NCI-H1930 (cell line): ENCODE measurements around the gene EPHA7.
A peak's percentile ranks its signal among the peaks of the same experiment; 100 is the strongest.

ENCODE experiments used
- DNase-seq, 2 experiments: peaks; one replicate each; lab custom pipeline; 2025; lab: John Stamatoyannopoulos, UW

Gene EPHA7

DNA sequence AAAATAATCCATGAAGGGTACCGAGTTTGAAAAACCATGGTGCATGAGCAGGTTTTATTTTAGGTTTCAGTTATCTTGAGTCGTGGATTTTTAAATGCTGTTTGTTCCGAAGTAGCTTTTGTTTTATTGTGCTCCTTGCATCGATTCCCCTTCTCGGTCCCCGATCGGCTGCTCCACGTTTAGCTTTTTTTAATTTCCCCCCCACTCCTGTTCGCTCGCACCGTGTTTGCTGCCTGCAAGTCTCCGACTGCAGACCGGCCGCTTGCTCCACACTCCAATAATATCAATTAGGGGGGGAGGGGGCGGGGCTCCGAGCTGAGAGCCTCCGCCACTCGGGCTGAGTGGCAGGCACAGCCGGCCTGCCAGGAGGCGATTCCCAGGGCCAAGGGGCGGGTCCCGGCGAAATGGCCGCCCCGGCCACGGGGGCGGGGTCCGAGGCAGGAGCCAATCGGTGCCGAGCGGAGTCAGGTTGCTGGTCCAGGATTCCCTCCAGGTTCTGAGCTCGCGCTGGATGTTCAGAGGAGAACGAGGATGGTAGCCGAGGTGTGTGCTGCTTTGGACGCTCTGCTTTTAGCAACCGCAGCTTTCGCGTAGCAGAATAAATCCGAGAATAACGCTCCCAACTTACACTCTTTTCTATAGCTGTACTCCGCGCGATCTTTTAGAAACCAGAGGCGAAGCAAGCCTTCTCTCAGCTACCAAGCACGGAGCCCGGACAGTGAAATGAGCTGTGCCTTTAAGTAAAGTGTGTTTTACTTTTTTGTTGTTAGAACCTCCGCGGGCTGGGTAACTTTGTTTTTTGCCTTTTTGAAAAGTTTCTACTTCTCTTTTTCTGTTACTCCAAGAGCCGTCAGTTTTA lies at the start of gene EPHA7:
Gene EPHA7 (minus strand): TSS at position 256 of the 859 bp plus-strand sequence. CDS start 218 bp downstream, at position 38.
- peak; percentile 61 to 72 for DNase-seq

- DNase-seq = no peak
Measured at GRCh38 chr6:93468291-93468690, 48.9 kb upstream of the EPHA7 start.

- no peak for DNase-seq
Measured at GRCh38 chr6:93454533-93454932, 35.2 kb upstream of the EPHA7 start.

- DNase-seq = no peak
Measured at GRCh38 chr6:93453956-93454355, 34.6 kb upstream of the EPHA7 start.

- no peak for DNase-seq
Measured at GRCh38 chr6:93447874-93448273, 28.5 kb upstream of the EPHA7 start.

DNA sequence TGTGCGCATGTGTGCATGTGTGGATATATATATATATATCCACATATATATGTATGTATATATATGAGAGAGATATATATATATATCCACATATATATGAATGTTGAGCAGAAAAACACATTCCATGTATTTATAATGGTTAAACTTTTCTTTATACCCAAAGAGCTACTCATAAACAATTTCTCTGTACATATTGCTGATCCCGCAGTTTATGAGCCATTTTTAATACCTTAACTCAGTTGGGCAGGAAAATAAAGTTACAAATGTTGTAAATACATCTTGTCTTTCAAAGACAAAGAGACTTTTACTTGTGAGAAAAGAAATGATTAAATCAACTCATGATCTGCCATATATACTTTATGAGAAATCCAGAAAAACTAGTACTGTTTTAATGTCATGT lies 18.1 kb upstream of the EPHA7 start:
- DNase-seq = no peak

GRCh38 chr6:93433592-93433991 lies 14.2 kb upstream of the EPHA7 start:
- no peak for DNase-seq

GRCh38 chr6:93424303-93425064 lies 5.1 kb upstream of the EPHA7 start:
- DNase-seq = no peak

- no peak for DNase-seq
Measured at GRCh38 chr6:93423542-93423941, 4.2 kb upstream of the EPHA7 start.

DNA sequence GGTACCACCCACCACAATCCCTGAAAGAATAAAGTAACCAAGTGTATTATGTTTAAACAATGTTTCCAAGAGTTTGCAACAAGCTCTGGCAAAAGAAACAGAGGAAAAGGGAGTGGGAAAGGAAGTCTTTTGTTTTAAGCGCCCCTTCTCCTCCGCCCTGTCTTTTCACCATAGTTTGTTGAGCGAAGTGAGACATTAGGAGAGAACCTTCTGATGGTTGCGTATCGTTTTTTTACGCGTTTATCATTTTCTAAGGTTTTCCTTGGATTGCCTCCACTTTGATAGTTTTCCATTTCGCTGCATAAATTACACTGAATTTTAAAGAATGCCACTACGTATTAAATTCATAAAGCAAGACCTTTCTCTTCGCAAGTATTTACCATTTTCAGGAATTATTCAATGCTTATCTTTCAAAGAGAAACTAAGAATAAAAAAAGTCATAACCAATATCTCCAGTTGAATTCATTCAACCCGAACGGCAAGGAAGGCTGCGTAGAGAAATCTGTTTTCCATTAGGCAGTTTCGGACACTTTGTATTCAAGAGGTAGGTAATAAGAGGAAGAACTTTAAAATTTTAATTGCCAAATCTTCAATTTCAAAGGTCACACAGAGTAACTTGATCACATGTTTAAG lies 920 bp upstream of the EPHA7 start:
- no peak for DNase-seq

- DNase-seq = peak in 1 of 2 experiments; percentile 34
Measured at GRCh38 chr6:93418408-93419303, 703 bp downstream of the EPHA7 start.

GRCh38 chr6:93418033-93418407 lies 1.3 kb downstream of the EPHA7 start:
- DNase-seq = no peak

DNA sequence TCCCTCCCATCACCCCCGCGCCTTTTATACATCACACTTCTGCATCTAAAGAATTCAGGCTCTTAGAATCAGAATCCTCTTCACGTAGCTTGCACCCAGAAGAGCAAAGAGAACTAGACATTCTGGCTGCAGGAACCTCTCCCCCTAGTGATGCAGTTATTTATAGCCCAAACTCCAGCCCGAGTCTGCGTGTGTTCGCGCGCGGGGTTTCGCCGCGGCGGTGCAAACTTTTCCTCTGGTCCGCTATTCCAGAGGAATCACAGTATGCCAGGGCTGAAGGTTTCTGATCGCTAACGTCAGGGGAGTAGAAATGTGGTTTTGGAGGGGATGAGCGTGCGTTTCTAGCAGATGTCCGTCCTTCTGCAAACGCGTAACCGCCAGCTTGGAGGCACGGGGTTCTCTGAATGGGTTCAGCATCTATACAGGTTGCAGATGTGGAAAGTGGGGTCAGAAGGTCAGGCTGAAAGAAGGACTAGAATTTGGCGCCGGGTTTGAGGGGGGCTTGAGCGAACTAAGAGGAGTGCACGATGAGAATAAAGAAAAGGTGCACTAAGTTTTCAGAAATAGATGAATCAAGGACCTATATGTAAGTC lies 1.8 kb downstream of the EPHA7 start:
- no peak for DNase-seq

GRCh38 chr6:93416571-93417420 lies 2.6 kb downstream of the EPHA7 start:
- peak in 1 of 2 experiments; percentile 43 for DNase-seq

GRCh38 chr6:93413190-93413589 lies 6.2 kb downstream of the EPHA7 start:
- DNase-seq = no peak

DNA sequence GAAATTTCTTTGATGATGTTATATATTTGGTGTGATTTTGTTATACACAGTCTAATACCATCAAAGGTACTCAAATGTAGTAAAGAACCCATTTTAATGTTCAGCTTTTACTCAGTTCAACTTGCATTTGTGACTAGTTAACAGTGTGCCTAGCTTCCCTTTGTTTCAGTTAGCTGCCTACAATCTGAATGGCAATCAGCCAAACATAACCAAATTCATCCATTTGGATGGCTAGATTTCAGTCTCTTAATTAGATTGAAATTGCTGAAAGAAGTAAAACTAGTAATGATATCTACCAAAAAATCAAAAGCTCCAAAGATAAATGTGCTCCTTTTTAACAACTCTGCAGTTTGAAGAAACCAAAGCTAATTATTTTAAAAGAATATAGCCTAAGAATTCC lies 6.9 kb downstream of the EPHA7 start:
- DNase-seq = no peak

GRCh38 chr6:93407186-93407585 lies 12.2 kb downstream of the EPHA7 start:
- no peak for DNase-seq

- DNase-seq = no peak
Measured at GRCh38 chr6:93403390-93403789, 16.0 kb downstream of the EPHA7 start.

DNA sequence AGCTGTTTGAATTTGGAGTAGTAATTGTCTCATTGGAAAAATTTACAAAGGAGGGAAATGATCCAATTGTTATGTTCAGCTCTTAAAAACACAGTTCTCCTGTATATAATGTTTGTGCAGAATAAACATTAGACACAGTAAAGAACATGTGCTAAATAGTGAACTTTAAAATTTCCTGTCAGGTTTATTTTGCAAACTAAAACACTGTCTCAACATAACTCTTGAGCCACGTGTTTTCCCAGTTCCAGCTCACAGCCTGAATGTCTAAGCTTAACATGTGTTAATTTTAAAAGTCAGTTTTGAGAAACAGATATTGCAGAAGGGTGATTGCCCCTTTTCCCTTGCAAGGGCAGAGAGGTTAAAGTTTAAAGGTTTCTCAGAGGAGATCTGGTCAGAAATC lies 20.6 kb downstream of the EPHA7 start:
- DNase-seq = peak; percentile 16 to 35

DNA sequence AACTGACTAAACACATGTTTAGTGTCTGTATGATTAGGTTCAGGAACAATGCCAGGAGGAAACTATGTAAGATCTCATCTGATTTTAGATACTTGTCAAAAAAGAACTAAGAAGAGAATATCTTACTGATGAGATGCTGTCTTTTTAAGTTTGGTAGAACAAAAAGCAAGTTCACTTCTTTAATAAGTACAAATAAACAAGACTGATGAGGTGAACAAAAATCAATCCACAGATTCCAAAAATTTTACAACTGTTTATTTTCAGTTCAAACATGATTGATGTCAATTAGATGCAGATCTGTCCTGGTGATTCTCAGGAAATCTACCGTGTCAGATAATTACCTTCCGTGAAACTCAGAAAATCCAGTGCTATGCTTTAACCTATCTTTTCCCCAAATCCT lies 24.9 kb downstream of the EPHA7 start:
- DNase-seq = no peak
